Endodermal cell (in vitro differentiated cells): Measurements from ENCODE around the gene KCNG4. TPM values are rescaled to one million over a fixed set of nuclear protein-coding genes. Genes with fewer than 3 reads are reported as not detected.

Source experiments
- DNase-seq: peaks from one replicate; pipeline ENCODE4 v3.0.0-alpha.2; 2017
- H3K27ac ChIP-seq: 2 replicates; pipeline ENCODE4 v1.5.1; 2013; ENCODE audit warnings: mild to moderate bottlenecking, low read depth, low read length, moderate library complexity
- H3K27me3 ChIP-seq: 2 replicates; pipeline ENCODE4 v1.6.1; 2013; ENCODE audit warnings: mild to moderate bottlenecking, low read length, moderate library complexity; ENCODE audit not compliant: insufficient read depth, control insufficient read depth, poor library complexity, severe bottlenecking
- H3K36me3 ChIP-seq: 2 replicates; pipeline ENCODE4 v1.7.0; 2013; ENCODE audit warnings: mild to moderate bottlenecking, low read length, moderate library complexity; ENCODE audit not compliant: control insufficient read depth, insufficient read depth
- H3K4me1 ChIP-seq: one replicate; pipeline ENCODE4 v1.7.0; 2013; ENCODE audit warnings: low read length; ENCODE audit not compliant: control insufficient read depth, insufficient read depth
- H3K4me3 ChIP-seq: 2 replicates; pipeline ENCODE4 v1.5.1; 2013; ENCODE audit warnings: mild to moderate bottlenecking, low read length, moderate library complexity
- H3K9ac ChIP-seq: 2 replicates; pipeline ENCODE4 v1.6.1; 2013; ENCODE audit warnings: mild to moderate bottlenecking, low read length, moderate library complexity; ENCODE audit not compliant: poor library complexity, severe bottlenecking; ENCODE audit errors: extremely low read depth
- H3K9me3 ChIP-seq: 2 replicates; pipeline ENCODE4 v1.6.1; 2013; ENCODE audit warnings: mild to moderate bottlenecking, low read length, moderate library complexity; ENCODE audit not compliant: control insufficient read depth
- H3K27ac Mint-ChIP-seq: 2 replicates; pipeline ENCODE4 v1.8.0; 2020; ENCODE audit warnings: mixed read lengths
- H3K27me3 Mint-ChIP-seq: 2 replicates; pipeline ENCODE4 v1.8.0; 2021; ENCODE audit warnings: mild to moderate bottlenecking, mixed read lengths; ENCODE audit not compliant: insufficient read depth
- H3K36me3 Mint-ChIP-seq: 2 replicates; pipeline ENCODE4 v1.8.0; 2020; ENCODE audit warnings: low read depth, mixed read lengths
- H3K4me1 Mint-ChIP-seq: 2 replicates; pipeline ENCODE4 v1.8.0; 2020; ENCODE audit warnings: mixed read lengths
- H3K4me3 Mint-ChIP-seq: 2 replicates; pipeline ENCODE4 v1.8.0; 2020; ENCODE audit warnings: mild to moderate bottlenecking, moderate library complexity, mixed read lengths
- H3K9me3 Mint-ChIP-seq: 2 replicates; pipeline ENCODE4 v1.8.0; 2020; ENCODE audit warnings: mild to moderate bottlenecking, mixed read lengths
- CTCF ChIP-seq: fragments of 200-600 bp; sonication (generic); conservative IDR thresholded peaks from 2 replicates; pipeline ENCODE4 v1.5.0; 2021; ENCODE audit warnings: antibody characterized with exemption, mild to moderate bottlenecking
- WGBS, 2 experiments: methylation state at CpG; one replicate each; pipeline versions ENCODE4 v1.1.5 to v1.1.7; 2013; ENCODE audit warnings: missing lambda C conversion rate in 2 of 2, mixed read lengths in 1 of 2; ENCODE audit not compliant: insufficient coverage in 1 of 2, insufficient read length in 1 of 2; 5-methylcytosine and 5-hydroxymethylcytosine counted together
- total RNA-seq, 2 donors: library from RNA; stranded (reverse); fragmentation: NEBNext Ultra II Directional in 1 of 2; extraction: Animal tissue kit (Norgen Biotek cat#: 25700) in 1 of 2; gene quantifications; 2 replicates in 1 of 2; 3 replicates in 1 of 2; pipeline ENCODE4 v1.2.1, GENCODE V29; 2021

The KCNG4 gene
- total RNA-seq, 2 donors from 2014 or later = not detected

DNA sequence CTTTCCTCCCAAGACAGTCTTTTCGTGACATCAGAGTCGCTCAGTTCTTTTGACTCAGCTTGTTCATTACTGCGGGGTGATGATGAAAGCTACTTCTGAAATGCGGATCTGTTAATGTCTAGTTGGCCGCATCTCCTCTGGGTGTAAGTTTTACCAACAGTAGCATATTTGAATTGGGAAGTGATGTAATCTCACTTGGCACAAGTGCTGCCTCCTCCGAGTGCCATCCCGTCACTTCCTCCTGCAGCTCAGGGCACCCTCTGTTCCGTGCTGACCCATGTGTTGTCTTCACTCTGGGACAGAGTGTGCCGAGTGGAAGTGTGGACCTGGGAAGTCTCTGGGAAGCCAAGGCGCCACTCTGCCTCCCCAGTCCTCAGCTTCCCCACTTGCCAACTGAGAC is 40.0 kb downstream of the KCNG4 start:
- Histone ChIP-seq H3K27ac (no peak overlapping the region), H3K4me1 (no peaks in the 10 kb centered on the region), H3K9me3 (no peaks in the 10 kb centered on the region), H3K36me3 (no peaks in the 10 kb centered on the region), H3K4me3 (no peak overlapping the region), H3K9ac (no peak overlapping the region), H3K27me3 (no peaks in the 10 kb centered on the region)
- Mint-ChIP-seq H3K36me3 (no peaks in the 10 kb centered on the region), H3K9me3 (peaks cover 4% of the 10 kb centered on the region), H3K4me1 (peaks cover 19% of the 10 kb centered on the region), H3K4me3 (no peak overlapping the region), H3K27me3 (peaks cover 3% of the 10 kb centered on the region), H3K27ac (no peak overlapping the region)
- TF ChIP-seq CTCF = no peak
- WGBS, 2 experiments = 94 to 100% methylated on average over 7 to 10 of the region's 10 CpGs
- no peak for DNase-seq

GRCh38 chr16:84199097-84199496 is 40.7 kb downstream of the KCNG4 start:
- no peaks in the 10 kb centered on the region for H3K4me1 ChIP-seq
- H3K4me3 ChIP-seq = no peak overlapping the region
- no peak overlapping the region for H3K4me3 Mint-ChIP-seq
- no peaks in the 10 kb centered on the region for H3K36me3 ChIP-seq
- H3K27ac Mint-ChIP-seq = no peak overlapping the region
- peaks cover 4% of the 10 kb centered on the region for H3K9me3 Mint-ChIP-seq
- no peaks in the 10 kb centered on the region for H3K9me3 ChIP-seq
- no peak for DNase-seq
- peaks cover 19% of the 10 kb centered on the region for H3K4me1 Mint-ChIP-seq
- WGBS, 2 experiments = 50 to 64% methylated on average over 9 to 13 of the region's 13 CpGs
- H3K27me3 ChIP-seq = no peaks in the 10 kb centered on the region
- peaks cover 4% of the 10 kb centered on the region for H3K27me3 Mint-ChIP-seq
- no peaks in the 10 kb centered on the region for H3K36me3 Mint-ChIP-seq
- H3K27ac ChIP-seq = no peak overlapping the region
- TF ChIP-seq CTCF = no peak
- H3K9ac ChIP-seq = no peak overlapping the region

GRCh38 chr16:84198401-84198800 is 41.4 kb downstream of the KCNG4 start:
- H3K9me3 Mint-ChIP-seq = no peaks in the 10 kb centered on the region
- H3K4me3 ChIP-seq = no peak overlapping the region
- no peaks in the 10 kb centered on the region for H3K36me3 ChIP-seq
- no peaks in the 10 kb centered on the region for H3K36me3 Mint-ChIP-seq
- H3K9ac ChIP-seq = no peak overlapping the region
- H3K27ac Mint-ChIP-seq = no peak overlapping the region
- TF ChIP-seq CTCF = no peak
- peaks cover 19% of the 10 kb centered on the region for H3K4me1 Mint-ChIP-seq
- H3K4me3 Mint-ChIP-seq = no peak overlapping the region
- no peaks in the 10 kb centered on the region for H3K9me3 ChIP-seq
- 87 to 90% methylated on average over 10 of the region's 10 CpGs for WGBS, 2 experiments
- H3K27ac ChIP-seq = no peak overlapping the region
- H3K4me1 ChIP-seq = no peaks in the 10 kb centered on the region
- no peak for DNase-seq
- H3K27me3 ChIP-seq = no peaks in the 10 kb centered on the region
- peaks cover 7% of the 10 kb centered on the region for H3K27me3 Mint-ChIP-seq
